Calu3 (cell line): ENCODE data around the gene MPC1. TPM values are rescaled to one million over a fixed set of nuclear protein-coding genes. Genes with fewer than 3 reads are reported as not detected.

ENCODE experiments used
- BruUV-seq: library from RNA; stranded (reverse); fragments of 400-500 nt; replicated peaks from 2 replicates; lab custom pipeline; 2021; lab: Mats Ljungman, UMichigan
- CTCF ChIA-PET: fragments of 300-600 bp; sonication (Branson Sonifier 250); formaldehyde crosslinking; loops from one replicate; lab custom pipeline; 2022; ENCODE audit warnings: antibody characterized with exemption; lab: Charles Lee
- DNase-seq: peaks from one replicate; pipeline ENCODE4 v3.0.0; 2022
- H3K27ac Mint-ChIP-seq: one replicate; pipeline ENCODE4 v1.8.0; 2022; ENCODE audit warnings: mixed read lengths; ENCODE audit not compliant: unreplicated experiment
- H3K27me3 Mint-ChIP-seq: one replicate; pipeline ENCODE4 v1.8.0; 2022; ENCODE audit warnings: mixed read lengths; ENCODE audit not compliant: unreplicated experiment
- H3K36me3 Mint-ChIP-seq: one replicate; pipeline ENCODE4 v1.8.0; 2022; ENCODE audit warnings: mild to moderate bottlenecking, moderate library complexity, mixed read lengths; ENCODE audit not compliant: insufficient read depth, unreplicated experiment
- H3K4me1 Mint-ChIP-seq: one replicate; pipeline ENCODE4 v1.8.0; 2022; ENCODE audit warnings: mild to moderate bottlenecking, low read depth, mixed read lengths; ENCODE audit not compliant: unreplicated experiment
- H3K4me3 Mint-ChIP-seq: one replicate; pipeline ENCODE4 v1.8.0; 2022; ENCODE audit warnings: mild to moderate bottlenecking, low read depth, moderate library complexity, mixed read lengths; ENCODE audit not compliant: unreplicated experiment
- H3K9me3 Mint-ChIP-seq: one replicate; pipeline ENCODE4 v1.8.0; 2022; ENCODE audit warnings: low read depth, mixed read lengths; ENCODE audit not compliant: unreplicated experiment
- CTCF ChIP-seq: fragments of 200-600 bp; IDR thresholded peaks from one replicate; pipeline ENCODE4 v1.8.0; 2022; ENCODE audit warnings: antibody characterized with exemption; ENCODE audit not compliant: unreplicated experiment
- intact Hi-C: fragments of 100-400 bp; cut with micrococcal nuclease; formaldehyde crosslinking; loops from one replicate; pipeline ENCODE4 v1.10.0; 2022; ENCODE audit not compliant: unreplicated experiment
- total RNA-seq: library from RNA; stranded (reverse); gene quantifications from 2 replicates; pipeline ENCODE4 v1.2.3, GENCODE V29; 2022

MPC1 gene
- total RNA-seq, 1 experiment from 2014 or later, result 48.9 TPM

- no TSS peak for BruUV-seq
- Mint-ChIP-seq H3K4me3 (no peak overlapping the region), H3K4me1 (no peaks in the 10 kb centered on the region), H3K27me3 (no peaks in the 10 kb centered on the region), H3K27ac (no peak overlapping the region), H3K9me3 (peaks cover 7% of the 10 kb centered on the region), H3K36me3 (peaks cover 17% of the 10 kb centered on the region)
- no peak for TF ChIP-seq CTCF
- intact Hi-C loops, result no loop called here
- CTCF ChIA-PET, result interaction anchor here (1.5 kb wide), 1 partner anchor 138 kb away, joined by 3 read pairs; no protein-coding TSS in a partner anchor
- peak; percentile 11 for DNase-seq
These were observed 36.5 kb upstream of the MPC1 start for GRCh38 chr6:166419286-166419685.

GRCh38 chr6:166418691-166419143 lies 36.0 kb upstream of the MPC1 start:
- BruUV-seq, result no TSS peak
- Mint-ChIP-seq H3K27ac (no peak overlapping the region), H3K4me3 (no peak overlapping the region), H3K27me3 (no peaks in the 10 kb centered on the region), H3K36me3 (peaks cover 17% of the 10 kb centered on the region), H3K4me1 (no peaks in the 10 kb centered on the region), H3K9me3 (peaks cover 7% of the 10 kb centered on the region)
- TF ChIP-seq CTCF, result no peak
- CTCF ChIA-PET, result no interaction called here
- no peak for DNase-seq
- intact Hi-C loops, result no loop called here

- no peak for DNase-seq
- intact Hi-C loops, result no loop called here
- no TSS peak for BruUV-seq
- Mint-ChIP-seq H3K4me3 (no peak overlapping the region), H3K9me3 (peaks cover 7% of the 10 kb centered on the region), H3K27me3 (no peaks in the 10 kb centered on the region), H3K36me3 (peaks cover 17% of the 10 kb centered on the region), H3K4me1 (no peaks in the 10 kb centered on the region), H3K27ac (no peak overlapping the region)
- no peak for TF ChIP-seq CTCF
- CTCF ChIA-PET, result no interaction called here
These were observed 34.5 kb upstream of the MPC1 start for GRCh38 chr6:166417285-166417691.

GRCh38 chr6:166415833-166416347 lies 33.1 kb upstream of the MPC1 start:
- Mint-ChIP-seq H3K27ac (peak overlapping the region; percentile 62), H3K9me3 (peaks cover 7% of the 10 kb centered on the region), H3K4me1 (no peaks in the 10 kb centered on the region), H3K36me3 (peaks cover 17% of the 10 kb centered on the region), H3K27me3 (no peaks in the 10 kb centered on the region), H3K4me3 (no peak overlapping the region)
- intact Hi-C loops, result no loop called here
- no peak for TF ChIP-seq CTCF
- no peak for DNase-seq
- CTCF ChIA-PET, result no interaction called here
- no TSS peak for BruUV-seq
